GM21515 (cell line): ENCODE measurements around the gene TRIM25.
"Not testable (repeated sequence)": the region's sequence is repeated elsewhere in the genome, so short reads cannot be mapped to it uniquely, and the experiment has no call there.

Experiments used
- ATAC-seq: cut with Tn5 transposase; IDR thresholded peaks from one replicate; pipeline ENCODE4 v1.9.1; 2021; ENCODE audit not compliant: unreplicated experiment

The TRIM25 gene, protein sequence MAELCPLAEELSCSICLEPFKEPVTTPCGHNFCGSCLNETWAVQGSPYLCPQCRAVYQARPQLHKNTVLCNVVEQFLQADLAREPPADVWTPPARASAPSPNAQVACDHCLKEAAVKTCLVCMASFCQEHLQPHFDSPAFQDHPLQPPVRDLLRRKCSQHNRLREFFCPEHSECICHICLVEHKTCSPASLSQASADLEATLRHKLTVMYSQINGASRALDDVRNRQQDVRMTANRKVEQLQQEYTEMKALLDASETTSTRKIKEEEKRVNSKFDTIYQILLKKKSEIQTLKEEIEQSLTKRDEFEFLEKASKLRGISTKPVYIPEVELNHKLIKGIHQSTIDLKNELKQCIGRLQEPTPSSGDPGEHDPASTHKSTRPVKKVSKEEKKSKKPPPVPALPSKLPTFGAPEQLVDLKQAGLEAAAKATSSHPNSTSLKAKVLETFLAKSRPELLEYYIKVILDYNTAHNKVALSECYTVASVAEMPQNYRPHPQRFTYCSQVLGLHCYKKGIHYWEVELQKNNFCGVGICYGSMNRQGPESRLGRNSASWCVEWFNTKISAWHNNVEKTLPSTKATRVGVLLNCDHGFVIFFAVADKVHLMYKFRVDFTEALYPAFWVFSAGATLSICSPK

GRCh38 chr17:56913867-56914580 lies at the start of gene TRIM25:
Gene TRIM25 (minus strand): TSS chr17:56914049. CDS start chr17:56913988, 61 bp downstream.
- ATAC-seq = peak; percentile 65

DNA sequence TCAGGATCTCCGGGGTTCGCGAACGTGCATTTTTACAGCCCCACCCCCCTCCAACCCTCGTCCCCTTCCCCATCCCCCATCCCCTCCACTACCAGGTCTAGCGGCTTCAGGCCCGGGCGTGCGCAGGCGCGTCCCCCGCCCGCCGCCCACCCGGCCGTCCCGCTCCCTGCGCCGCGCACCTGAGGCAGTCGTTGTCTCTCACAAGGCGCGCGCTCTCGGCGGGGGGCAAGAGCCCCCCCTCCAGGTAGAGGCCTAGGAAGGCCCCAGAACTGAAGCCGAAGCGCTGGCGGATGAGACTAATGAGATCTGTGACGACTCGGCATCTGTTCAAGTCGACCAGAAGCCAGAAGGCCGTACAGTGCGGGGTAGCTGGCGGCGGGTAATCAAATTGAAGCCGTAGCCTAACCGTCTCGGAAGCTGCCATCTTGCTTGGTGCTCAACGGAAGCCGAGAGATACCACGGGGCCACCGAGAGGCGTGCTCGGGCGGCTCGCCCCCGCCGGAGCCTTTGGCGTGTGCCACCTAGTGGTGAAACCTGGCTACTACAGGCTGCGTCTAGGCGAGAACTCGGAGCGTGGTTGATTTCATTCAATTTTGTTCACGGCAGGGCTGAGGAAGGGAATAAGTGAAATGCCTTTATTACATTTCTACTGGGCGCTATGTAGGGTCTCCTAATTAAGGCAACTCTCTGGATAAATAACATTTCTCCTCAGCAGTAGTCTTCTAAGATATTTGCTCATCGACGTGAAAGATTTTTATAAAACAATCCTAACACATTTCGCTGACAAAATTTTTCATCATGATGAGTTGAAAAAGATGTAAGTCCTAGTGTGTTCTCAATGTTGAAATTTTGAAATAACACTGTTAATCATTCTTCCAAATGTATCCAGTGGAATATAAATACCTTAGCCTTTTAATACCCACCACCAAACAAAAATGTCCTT lies 47.0 kb upstream of the TRIM25 start, which contains the start of gene COIL:
Gene COIL (minus strand): TSS at position 455 of the 943 bp plus-strand sequence. CDS start 31 bp downstream, at position 424.
- peak; percentile 96 for ATAC-seq

GRCh38 chr17:56956992-56957391 lies 43.1 kb upstream of the TRIM25 start:
- ATAC-seq = no peak

DNA sequence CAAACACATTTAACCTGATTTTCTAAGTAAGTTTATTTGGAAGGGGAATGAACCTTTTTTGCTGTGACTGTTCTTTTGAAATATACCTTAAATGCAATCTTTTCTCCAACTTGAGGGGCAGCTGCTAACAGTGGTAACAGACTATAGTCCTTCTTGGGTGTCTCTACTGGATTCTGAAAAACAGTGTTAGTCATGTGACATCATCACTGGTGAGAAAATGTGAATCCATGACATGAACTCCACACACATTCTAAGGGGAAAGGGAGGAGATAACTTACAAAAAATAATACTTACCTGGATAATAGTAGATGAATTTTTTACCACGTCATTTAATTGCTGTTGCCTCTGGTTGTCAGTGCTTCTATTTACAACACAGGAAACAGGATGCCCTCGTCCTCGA lies 35.7 kb upstream of the TRIM25 start:
- no peak for ATAC-seq

DNA sequence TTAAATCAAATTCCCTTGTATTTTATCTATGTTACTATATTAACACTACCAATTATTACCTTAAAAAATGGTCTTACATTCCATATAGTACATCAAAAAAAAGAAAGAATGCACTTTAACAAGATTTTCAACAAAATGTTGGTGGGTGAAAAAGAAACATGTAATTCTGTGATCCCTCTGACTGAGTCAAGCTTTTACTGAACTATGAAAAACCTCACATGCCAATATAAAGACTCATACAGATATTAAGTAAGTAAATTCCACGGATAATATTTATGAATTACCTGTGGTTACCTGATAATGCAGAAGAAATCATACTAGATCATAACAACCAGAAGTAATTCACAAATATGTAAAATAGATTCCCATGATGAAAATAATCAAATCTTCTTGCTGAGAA lies 34.6 kb upstream of the TRIM25 start:
- no peak for ATAC-seq

DNA sequence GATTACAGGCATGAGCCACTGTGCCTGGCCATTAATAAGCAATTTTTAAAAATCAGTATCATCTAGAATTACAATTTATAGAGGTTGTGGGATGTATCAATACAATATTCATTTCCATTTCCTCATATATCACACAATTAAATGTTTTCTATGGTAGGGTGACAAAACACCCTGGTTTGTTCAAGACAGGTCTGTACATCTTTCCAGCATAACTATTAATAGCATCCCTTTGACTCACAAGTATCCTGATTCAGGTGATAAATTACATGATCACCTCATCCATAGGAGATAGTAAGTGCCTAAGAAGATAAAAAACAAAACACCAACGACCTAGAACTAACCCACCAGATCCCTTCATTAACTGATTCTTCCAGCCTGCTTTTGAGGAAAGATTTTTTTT lies 33.9 kb upstream of the TRIM25 start:
- no peak for ATAC-seq

- ATAC-seq = no peak
These were observed 32.2 kb upstream of the TRIM25 start for GRCh38 chr17:56945938-56946505.

DNA sequence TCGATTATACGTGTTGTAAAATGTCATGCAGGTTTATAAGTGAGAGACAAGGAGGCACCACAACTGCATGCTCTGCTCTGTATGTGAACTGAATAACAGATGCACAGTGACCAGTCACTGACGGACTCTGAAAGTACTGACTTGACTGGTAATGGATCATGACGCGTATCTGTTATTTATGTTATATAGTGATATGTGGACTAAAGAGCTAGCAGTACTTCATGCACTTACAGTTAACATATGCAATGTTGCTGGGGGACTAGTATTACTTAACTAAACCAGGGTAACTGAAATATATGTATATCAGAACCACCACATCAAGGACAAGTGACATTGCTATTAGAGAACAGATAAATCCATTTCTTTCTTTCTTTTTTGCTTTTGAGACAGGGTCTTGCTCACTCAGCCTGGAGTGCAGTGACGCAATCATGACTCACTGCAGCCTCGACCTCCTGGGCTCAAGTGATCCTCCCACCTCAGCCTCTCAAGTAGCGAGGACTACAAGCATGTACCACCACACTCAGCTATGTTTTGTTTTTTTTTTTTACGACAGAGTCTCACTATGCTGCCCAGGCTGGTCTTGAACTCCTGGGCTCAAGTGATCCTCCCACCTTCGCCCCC lies 29.8 kb upstream of the TRIM25 start:
- ATAC-seq = no peak

- ATAC-seq = no peak
These were observed 26.1 kb upstream of the TRIM25 start for GRCh38 chr17:56939869-56940484.

DNA sequence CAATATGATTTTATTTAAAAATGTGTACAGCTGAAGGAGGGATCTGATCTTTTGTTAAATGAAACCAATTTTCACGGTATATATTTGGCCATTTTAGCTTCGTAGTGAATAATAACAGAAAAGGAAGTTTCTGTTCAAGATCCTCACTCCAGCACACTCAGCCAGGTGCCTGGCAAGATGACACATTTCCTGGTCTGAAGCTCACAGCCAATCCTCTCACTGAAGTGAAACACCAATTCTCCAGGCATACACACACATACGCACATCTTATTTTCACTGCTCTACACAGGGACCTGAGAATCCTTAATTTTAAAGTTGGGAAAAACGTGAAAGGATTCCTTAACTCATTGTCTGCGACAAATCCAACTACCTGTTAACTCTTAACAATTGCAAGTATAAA lies 24.4 kb upstream of the TRIM25 start:
- not testable (repeated sequence) for ATAC-seq

DNA sequence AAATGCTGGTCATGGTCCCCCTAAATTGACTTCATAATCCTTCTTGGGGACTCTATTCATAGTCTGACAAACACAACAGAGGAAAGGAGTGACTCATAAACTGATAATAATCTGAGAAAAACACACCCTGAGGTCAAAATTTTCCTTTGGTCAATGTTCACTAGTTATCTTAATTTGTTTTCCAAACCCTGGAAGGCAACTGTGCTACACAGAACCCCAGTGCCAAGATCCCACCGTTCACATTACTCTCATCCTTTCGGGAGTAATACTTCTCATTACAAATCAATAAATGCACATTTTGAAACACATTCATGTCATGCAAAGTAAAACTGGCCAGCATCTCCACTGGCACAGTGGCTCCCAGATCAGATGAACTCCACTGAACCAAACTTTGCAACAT lies 23.8 kb upstream of the TRIM25 start:
- ATAC-seq = no peak

GRCh38 chr17:56936697-56937322 lies 23.0 kb upstream of the TRIM25 start:
- ATAC-seq = no peak

- no peak for ATAC-seq
These were observed 21.6 kb upstream of the TRIM25 start for GRCh38 chr17:56935461-56935860.

DNA sequence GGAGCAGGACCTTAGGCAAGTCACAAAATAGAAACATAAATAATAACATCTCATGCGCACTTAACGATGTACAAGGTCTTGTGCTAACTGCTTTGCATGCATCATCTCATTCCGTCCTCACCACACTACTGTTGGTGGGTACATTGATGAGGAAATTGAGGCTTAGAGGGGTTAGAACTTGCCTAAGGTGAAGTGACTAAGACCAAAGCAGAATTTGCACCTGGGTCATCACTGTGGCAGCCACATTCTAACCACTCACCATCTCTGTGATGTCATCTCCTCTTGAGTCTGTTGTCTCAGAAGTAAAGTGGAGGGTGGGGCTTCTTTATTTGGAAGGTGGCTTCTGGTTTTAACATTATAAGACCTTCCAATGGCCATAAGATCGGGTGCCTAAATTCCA lies 20.4 kb upstream of the TRIM25 start:
- no peak for ATAC-seq

GRCh38 chr17:56933868-56934267 lies 20.0 kb upstream of the TRIM25 start:
- no peak for ATAC-seq

- no peak for ATAC-seq
These were observed 19.4 kb upstream of the TRIM25 start for GRCh38 chr17:56933151-56933745.

DNA sequence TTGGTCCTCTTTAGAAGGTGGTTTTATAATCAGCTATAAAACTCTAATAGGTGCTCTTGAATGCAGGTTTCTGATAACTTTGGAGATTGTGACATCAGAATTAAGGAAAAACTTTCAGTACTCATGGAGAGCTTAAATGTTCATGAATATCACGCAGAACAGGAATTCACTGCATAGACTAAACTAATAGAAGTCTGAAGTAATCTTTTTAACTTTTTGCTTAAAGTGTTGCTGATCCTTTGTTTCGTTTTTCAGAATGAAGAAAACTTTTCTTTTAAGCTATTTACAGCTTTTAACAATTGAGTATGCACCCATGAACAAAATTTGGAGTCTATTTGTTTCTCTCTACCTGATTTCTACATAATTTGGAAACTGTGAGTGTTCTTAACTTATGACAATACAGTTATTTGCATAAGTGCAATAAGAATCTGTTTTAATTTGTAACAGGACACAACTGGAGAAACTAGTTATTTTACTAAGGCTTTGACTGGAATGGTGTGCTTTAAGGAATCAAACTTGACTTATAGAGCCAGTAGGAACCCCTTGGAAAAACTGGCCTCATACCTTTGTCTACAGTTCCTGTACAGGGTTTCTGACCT lies 17.0 kb upstream of the TRIM25 start:
- ATAC-seq = no peak

GRCh38 chr17:56929362-56929969 lies 15.6 kb upstream of the TRIM25 start:
- ATAC-seq = no peak
